Omental fat pad (tissue), 4 donors: ENCODE data around the gene ERAP2. TPM values are rescaled to one million over a fixed set of nuclear protein-coding genes. Genes with fewer than 3 reads are reported as not detected.
A peak's percentile ranks its signal among the peaks of the same experiment; 100 is the strongest.

Experiments used
- ATAC-seq: fragments of 150-250 bp; one replicate; pipeline ENCODE4 v1.9.1; 2016; ENCODE audit warnings: mild to moderate bottlenecking, moderate library complexity; ENCODE audit not compliant: low FRiP score
- DNase-seq: peaks from one replicate; pipeline ENCODE4 v3.0.0-alpha.2; 2019; ENCODE audit warnings: low spot score
- total RNA-seq, 4 donors: library from RNA; depleted of rRNA; stranded (reverse); fragments of >200 nt; gene quantifications; one replicate each; pipeline ENCODE4 v1.1.0, GENCODE V29; 2016
- TF ChIP-seq, protein P1 (sequence below), 3 donors: fragments of 450-650 bp; IDR thresholded peaks; one replicate each; pipeline ENCODE4 v1.5.1; 2016 to 2017; ENCODE audit warnings: antibody characterized with exemption in 3 of 3, mild to moderate bottlenecking in 3 of 3, moderate library complexity in 2 of 3

Gene ERAP2
- total RNA-seq, 4 donors from 2014 or later: 15.1 to 57.4 (median 16.9) TPM

DNA sequence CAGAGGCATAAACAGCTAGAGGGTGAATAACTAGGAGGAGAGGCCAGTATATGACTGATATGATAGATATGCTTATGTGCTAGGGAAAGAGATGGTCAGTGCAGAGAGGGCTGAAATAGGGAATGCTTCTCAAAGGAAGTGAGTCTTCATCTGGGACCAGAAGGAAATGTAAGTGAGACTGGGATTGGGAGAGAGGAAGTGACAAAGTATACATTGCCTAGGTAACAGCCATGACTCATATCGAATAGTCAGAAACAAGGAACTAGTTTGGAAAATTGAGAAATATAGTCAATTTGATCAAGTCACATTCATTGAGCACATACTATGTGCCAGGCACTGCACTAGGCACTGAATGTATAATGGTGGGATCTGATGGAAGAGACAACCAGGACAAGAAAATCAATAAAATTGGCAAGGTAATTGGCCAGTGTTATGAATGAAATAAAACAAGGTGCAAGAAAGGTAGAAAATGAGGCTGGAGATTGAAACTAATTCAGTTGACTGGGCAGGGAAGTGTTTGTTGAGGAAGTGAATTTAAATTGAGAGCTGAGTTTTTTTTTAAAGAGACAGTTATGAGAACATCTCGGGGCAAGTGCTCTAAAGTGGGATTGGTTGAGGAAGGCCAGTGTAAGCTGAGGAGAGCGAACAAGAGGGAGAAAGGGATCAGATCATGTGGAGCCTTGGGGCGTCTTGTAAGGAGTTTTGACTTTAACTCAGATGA lies 4.3 kb downstream of the ERAP2 start:
- DNase-seq (no peak), ATAC-seq (no peak)
- TF ChIP-seq, protein P1, sequence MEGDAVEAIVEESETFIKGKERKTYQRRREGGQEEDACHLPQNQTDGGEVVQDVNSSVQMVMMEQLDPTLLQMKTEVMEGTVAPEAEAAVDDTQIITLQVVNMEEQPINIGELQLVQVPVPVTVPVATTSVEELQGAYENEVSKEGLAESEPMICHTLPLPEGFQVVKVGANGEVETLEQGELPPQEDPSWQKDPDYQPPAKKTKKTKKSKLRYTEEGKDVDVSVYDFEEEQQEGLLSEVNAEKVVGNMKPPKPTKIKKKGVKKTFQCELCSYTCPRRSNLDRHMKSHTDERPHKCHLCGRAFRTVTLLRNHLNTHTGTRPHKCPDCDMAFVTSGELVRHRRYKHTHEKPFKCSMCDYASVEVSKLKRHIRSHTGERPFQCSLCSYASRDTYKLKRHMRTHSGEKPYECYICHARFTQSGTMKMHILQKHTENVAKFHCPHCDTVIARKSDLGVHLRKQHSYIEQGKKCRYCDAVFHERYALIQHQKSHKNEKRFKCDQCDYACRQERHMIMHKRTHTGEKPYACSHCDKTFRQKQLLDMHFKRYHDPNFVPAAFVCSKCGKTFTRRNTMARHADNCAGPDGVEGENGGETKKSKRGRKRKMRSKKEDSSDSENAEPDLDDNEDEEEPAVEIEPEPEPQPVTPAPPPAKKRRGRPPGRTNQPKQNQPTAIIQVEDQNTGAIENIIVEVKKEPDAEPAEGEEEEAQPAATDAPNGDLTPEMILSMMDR (IDR thresholded peaks at IDR 0.05): no peak

DNA sequence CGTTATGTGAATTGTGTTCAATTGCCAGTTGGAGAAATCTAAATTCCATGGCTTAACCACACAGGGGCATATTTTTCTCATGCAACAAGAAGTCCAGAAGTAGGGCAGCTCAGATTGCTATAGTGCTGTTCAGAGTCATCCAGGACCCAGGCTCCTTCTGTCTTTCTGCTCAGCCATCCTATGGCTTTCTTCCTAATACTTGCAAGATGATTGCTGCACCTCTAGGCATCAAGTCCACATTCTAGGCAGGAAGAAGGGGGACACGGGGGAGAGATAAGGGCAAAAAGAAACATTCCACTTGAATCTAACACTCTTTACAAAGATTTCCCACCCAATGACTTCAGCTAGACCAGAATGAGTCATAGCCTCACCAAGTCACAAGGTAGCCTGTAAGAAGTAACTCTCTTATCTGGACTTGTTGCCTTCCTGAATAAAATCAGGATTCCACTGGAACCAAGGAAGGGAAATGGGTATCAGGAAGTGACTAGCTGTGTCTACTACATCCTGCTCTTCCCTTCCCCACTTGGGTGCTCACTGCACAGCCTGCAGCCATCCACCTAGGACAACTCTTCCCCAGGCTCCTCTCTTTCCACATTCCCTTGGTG lies 5.3 kb downstream of the ERAP2 start:
- no peak for DNase-seq
- peak; percentile 52 for ATAC-seq
- TF ChIP-seq, protein P1 (IDR thresholded peaks at IDR 0.05): no peak

DNA sequence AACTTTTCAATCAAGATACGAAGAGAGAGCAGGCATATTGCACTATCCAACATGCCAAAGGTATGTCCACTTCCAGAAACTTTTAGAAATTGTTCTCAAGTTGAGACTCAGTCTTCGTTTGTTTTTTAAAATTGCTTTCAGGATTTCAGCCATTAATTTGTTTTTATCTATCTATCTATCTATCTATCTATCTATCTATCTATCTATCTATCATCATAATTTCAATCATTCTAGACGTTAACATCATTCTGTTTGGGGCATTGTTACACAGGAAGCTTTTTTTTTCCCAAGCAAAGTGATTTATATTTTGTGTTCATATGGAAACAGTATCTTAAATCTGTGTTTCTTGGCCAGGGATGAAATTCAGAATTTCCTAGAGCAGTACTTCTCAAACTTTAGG lies 7.6 kb downstream of the ERAP2 start:
- no peak for ATAC-seq
- TF ChIP-seq, protein P1 (IDR thresholded peaks at IDR 0.05): no peak
- DNase-seq: no peak

DNA sequence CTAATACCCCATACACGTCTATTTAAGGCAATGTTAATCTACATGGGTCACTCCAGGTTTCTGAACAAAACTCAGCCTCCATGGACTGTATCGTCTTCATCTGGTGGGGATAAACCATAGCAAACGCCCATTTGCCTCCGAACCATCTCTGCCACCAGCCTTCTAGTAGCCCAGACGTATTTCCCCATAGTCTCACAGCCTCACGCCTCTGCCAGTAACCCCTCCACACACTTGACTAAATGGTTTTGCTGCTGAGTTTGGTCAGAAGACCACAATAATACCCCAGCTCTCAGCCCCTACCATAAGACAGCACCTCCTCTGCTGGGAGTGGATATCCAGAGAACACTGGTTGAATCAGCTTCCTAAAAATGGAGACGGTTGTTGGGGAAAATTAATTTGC lies 8.7 kb downstream of the ERAP2 start:
- no peak for DNase-seq
- ATAC-seq: peak; percentile 9
- TF ChIP-seq, protein P1 (IDR thresholded peaks at IDR 0.05): no peak

DNA sequence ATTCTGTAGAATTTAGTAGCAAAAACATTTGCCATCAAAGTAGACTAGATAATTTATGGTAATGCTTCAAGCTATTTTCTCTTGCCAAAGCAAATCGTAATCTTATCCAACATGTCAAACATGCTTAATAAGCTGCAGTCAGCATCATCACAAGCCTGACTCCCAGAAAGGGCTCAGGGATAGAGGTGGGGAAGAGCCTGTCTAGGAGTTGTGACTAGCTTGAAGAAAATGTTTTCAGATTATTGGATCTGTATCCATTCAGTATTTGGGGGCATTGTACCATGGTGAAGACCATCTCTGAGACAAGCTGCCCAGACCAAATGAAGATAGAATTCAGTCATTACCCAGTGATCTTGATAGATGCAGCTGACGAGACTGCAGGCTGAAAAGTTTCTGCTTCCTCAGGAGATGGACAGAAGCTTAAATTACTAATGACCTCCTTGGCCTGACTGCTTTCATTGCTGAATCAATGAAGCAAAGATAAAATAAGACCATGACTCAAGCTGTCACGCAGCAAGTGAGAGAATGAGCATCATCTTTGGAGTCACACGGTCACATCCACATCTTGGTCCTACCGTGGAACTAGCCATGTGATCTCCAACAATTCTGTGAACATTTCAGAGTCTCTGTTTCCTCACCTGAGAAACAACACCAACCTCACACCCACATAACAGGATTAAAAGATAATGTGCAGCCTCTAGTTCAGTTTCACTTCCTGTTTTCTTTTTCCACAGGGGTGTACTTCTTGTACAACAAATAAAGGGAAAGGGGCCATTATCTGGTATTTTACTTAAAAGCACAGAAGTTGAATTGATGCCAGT lies 9.4 kb downstream of the ERAP2 start:
- DNase-seq (no peak), ATAC-seq (no peak)
- TF ChIP-seq, protein P1 (IDR thresholded peaks at IDR 0.05): no peak

DNA sequence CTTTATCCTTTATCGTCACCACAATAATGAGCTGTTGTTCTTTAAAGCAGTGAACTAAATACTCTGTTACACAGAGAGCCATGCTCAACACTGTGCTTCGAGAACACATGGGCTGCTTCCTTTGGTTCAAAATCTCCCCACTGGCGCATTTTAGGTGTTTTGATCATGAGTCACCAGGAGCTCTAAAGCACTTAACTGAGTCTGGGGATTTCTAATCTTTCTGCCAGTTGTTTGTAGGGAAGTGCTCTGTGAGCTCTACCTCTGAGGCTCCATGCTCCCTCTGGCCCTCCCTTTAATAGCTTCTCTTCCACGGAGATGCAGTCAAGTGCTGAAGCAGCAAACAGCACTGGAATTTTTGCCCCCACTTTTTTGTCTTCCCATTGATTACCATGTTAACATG lies 17.0 kb downstream of the ERAP2 start:
- ATAC-seq (peak; percentile 54), DNase-seq (no peak)
- TF ChIP-seq, protein P1 (IDR thresholded peaks at IDR 0.05): no peak
